GM18507 (cell line): Measurements from ENCODE around the gene WDR27.
"Not testable (repeated sequence)": the region's sequence is repeated elsewhere in the genome, so short reads cannot be mapped to it uniquely, and the experiment has no call there.

Experiments used
- DNase-seq: peaks from one replicate; pipeline ENCODE4 v3.0.0; 2011; ENCODE audit warnings: low read depth; ENCODE audit not compliant: insufficient read length; ENCODE audit errors: extremely low spot score
- FAIRE-seq: peaks from 2 replicates; lab custom pipeline; 2011; peaks lifted over from hg19 to GRCh38; lab: Jason Lieb, UNC

The WDR27 gene

GRCh38 chr6:169714595-169714994, 12.8 kb upstream of the WDR27 start:
- DNase-seq, result no peak
- no peak for FAIRE-seq

DNA sequence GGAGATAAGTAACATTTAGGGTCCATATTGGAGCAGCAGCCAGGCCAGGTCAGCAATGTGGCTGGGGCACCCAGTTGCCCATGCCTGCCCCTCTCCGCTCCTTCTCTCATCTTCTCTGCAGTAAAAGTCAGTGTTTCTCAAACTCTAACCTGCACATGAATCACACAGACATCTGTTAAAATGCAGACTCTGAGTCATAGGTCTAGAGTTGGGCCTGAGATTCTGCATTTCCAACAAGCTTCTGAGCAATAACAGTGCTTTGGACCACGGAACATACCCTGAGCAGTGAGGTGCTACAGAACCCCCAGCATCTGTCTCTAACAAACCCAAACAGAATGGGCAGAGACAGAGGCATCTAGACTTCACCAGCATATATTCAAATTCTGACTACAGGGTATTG, 12.3 kb upstream of the WDR27 start:
- DNase-seq (no peak), FAIRE-seq (no peak)

DNA sequence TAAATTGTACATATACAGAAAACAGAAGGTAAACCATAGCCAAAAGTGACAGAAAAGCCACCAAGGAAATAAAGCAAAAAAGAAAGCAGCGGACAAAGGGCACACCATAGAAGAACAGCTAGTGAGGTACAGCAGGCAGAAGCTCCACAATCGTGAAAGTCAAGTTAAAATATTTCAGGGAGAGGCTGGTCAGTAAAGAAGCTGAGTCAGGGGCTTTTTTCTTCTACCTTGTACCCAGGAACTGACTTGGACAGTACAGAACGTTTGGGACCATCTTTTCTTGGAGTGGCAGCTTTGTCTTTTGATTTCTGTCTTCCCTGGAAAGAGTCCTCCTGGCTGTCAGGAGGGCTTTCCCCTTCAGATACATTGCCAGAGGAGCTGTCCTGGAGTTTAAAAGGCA, 8.2 kb upstream of the WDR27 start:
- peak; percentile 15 for FAIRE-seq
- DNase-seq, result no peak

DNA sequence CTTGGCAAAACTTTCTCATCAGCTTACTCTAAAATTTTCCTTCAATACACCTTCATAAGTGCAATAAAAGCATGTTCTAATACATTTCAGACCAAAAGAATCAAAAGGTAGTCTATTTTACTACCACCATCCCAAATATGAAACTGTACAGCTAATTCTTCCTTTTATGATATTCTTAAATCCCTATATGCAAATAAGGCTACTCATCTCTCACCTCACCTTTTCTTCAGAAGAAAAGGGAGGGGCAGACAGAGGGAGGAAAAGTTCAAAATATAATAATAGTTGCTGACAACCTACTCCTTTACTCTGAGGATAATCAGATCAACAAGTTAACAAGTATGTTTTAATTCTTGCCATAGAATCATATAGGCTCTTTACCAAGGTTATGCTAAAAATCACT, 7.5 kb upstream of the WDR27 start:
- peak; percentile 56 for FAIRE-seq
- no peak for DNase-seq

- FAIRE-seq, result no peak
- no peak for DNase-seq
Observed at GRCh38 chr6:169707772-169708171, 5.9 kb upstream of the WDR27 start.

DNA sequence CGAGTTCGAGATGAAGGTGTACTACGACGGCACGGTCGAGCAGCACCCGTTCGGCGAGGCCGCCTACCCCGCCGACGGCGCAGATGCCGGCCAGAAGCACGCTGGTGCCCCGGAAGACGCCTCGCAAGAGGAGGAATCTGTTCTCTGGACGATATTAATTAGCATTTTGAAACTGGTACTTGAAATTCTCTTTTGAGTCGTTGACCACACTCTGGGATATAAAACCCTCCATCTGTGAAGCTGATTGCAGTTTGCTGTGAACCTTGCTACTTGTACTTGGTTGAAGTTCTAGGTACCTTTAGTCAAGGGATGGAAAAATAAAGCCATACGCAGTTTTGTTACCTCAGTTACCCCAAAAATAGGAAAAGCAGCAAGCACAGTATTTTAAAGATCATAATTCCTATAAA, 1.0 kb upstream of the WDR27 start:
- DNase-seq, result no peak
- FAIRE-seq, result no peak

DNA sequence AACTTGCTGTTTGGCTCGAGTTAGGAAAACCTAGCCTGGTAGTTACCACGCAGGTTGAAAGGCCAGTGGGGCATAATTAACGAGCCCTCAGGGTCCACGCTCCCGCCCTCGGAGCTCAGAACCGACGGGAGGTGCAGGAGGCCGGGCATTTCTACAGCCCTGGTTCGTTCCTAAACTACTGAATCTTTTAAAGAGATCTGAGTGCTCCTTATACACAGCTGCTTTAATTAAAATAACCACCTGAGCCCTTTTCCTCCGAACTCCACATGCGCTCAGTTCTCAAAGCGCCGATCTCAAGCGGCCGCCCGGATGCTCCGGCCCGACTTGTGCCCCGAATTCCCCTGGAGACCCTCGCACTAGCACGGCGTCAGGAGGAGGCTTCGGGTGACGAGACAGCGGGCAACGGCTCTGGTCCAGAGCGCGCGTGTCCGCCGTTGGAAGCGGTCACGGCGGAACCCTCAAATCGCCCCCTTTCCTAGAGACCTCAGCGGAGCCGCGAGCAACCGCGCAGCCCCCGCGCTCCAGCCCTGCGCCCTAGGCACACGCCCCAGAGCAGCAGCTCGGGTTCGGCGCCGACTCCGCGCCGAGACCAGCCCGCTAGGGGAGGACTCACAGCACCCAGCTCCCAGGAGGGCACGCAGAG, 397 bp downstream of the WDR27 start:
- FAIRE-seq, result no peak
- DNase-seq, result no peak

- FAIRE-seq (no peak), DNase-seq (no peak)
Observed at GRCh38 chr6:169700296-169700695, 1.5 kb downstream of the WDR27 start.

- not testable (repeated sequence) for DNase-seq, FAIRE-seq
Observed at GRCh38 chr6:169697115-169697514, 4.7 kb downstream of the WDR27 start.

DNA sequence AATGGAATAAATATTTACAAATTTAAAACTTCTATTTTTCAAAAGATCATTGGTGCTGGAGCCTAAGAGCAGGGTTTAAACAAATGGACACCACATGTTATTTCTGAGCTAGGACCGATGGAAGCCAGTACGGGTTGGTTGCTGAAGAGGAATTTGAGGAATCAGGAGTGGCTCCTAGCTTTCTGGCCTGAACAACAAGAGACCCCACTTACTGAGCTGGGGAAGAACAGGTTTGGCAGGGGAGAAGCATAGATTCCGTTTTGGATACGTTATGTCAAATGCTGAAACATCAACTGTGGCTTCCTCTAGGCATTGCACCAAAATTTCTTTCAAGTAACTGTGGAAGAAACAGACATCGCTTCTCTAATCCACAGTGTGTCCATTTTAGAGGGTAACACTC, 6.7 kb downstream of the WDR27 start:
- DNase-seq (no peak), FAIRE-seq (no peak)

DNA sequence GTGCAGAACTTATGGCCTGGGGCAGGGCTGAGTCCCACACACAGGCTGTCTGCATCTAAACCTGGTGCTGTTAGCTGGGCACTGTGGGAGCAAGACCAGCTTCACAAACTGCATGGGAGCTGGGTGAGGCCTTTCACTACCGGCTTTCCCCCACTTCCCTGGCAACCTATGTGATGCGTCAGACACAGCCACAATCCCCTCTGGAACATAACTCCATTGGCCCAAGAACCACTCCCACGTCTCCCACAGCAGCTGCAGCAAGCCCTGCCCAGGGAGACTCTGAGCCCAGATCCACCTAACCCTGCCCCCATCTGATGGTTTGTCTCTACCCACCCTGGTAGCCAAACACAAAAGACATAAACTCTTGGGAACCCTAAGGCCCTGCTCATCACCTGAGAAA, 9.3 kb downstream of the WDR27 start:
- FAIRE-seq (no peak), DNase-seq (no peak)

DNA sequence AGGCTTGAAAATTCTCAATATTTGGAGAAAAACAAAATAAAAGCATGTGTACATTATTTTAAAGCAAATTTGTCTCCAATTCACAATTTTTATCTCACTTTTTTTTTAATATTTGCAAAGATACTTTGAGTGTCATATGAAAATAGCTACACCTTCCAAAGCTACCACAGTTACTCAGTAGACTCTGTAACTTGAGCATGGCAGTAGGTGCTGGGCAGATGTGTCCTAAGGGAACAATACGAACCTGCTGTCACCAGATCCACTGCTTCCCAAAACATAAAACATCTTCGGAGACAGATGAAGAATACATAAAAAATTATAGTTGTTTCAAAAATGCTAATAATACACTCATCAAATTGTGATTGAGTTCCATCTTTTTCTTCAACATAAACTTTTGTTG, 10.6 kb downstream of the WDR27 start:
- FAIRE-seq (no peak), DNase-seq (no peak)

DNA sequence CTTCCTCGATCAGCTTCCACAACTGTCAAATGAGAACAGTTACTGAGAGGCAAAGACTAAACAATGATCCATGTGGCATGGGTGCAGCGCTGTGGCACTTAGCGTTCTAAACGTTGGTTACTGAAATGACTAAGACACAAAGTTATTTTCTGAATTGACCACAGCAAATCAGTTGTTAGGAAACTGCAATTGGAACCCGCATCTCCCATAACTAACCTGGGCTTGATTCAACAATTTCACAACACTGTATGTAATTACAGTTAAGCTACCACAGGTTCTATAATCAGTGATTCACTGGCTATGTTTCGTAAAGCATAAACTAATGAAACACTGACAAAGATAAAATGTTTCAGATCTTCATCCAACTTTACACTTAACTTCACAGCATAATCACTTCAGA, 12.5 kb downstream of the WDR27 start:
- DNase-seq (no peak), FAIRE-seq (peak; percentile 21)

GRCh38 chr6:169685860-169686259, 16.0 kb downstream of the WDR27 start:
- DNase-seq (no peak), FAIRE-seq (no peak)

DNA sequence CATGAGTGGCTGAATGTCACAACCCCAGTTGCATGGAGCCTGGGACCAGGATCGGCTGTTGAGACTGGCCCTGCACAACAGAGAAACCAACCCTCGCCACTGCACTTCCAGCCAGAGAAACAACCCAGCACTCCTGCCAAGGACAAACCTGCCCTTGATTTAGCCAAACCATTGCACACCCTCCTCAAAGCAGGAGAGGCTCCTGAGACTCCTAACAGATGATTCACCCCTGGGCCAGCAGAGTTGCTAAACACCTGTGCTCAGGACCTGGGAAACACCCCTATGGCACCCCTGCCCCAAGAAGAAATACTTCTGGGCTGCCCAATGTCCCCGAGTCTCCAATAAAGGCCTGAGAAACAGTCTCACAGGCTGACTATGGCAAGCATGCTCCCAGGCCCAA, 17.8 kb downstream of the WDR27 start:
- FAIRE-seq, result no peak
- no peak for DNase-seq

DNA sequence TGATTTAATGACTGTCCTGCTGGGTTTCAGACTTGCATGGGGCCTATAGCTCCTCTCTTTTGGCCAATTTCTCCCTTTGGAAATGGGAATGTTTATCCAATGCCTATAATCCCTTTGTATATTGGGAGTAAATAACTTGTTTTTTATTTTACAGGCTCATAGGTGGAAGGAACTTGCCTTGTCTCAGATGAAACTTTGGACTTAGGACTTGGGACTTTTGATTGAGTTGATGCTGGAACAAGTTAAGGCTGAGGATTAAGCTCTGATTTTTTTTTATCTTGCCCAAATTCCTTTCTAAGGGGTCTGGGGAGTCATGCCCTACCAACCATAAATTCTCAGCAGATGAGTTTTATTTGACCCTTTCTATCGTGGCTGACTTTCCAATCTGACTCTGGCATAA, 23.5 kb downstream of the WDR27 start:
- DNase-seq (no peak), FAIRE-seq (no peak)

GRCh38 chr6:169677096-169677495, 24.7 kb downstream of the WDR27 start:
- FAIRE-seq (no peak), DNase-seq (no peak)

DNA sequence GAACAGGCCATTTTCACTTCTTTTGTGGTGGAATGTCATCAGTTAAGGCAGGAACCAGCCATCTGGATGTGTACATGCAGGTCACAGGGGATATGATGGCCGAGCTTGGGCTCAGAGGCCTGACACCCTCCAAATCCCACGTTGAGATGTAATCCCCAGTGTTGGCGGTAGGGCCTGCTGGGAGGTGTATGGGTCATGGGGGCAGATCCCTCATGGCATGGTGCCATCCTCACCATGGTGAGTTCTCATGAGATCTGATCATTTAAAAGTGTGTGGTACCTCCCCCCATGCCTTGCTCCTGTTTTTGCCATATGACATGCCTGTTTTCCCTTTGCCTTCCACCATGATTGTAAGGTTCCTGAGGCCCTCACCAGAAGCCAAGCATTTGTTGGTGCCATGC, 26.8 kb downstream of the WDR27 start:
- FAIRE-seq (no peak), DNase-seq (no peak)

DNA sequence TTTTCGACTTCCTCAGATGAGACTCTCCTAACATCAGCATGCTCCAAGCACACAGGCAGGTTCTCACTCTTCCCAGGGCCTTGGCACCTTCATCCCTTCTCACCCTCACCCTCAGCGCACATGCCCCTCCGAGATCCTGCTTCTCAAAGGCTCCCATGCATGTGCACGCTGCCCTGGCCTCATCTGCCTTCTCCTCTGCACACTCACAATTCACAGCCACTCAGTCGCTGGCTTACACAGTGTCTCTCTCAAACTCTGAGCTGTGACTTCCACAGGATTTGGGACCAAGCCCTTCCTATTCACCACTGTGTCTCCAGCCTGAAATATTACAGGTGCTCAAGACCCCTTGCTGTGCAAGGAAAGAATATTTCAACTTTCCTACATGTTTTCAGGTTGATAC, 30.3 kb downstream of the WDR27 start:
- FAIRE-seq, result no peak
- no peak for DNase-seq

- no peak for DNase-seq
- FAIRE-seq, result no peak
Observed at GRCh38 chr6:169669889-169670288, 31.9 kb downstream of the WDR27 start.

GRCh38 chr6:169669147-169669546, 32.7 kb downstream of the WDR27 start:
- FAIRE-seq (no peak), DNase-seq (no peak)

DNA sequence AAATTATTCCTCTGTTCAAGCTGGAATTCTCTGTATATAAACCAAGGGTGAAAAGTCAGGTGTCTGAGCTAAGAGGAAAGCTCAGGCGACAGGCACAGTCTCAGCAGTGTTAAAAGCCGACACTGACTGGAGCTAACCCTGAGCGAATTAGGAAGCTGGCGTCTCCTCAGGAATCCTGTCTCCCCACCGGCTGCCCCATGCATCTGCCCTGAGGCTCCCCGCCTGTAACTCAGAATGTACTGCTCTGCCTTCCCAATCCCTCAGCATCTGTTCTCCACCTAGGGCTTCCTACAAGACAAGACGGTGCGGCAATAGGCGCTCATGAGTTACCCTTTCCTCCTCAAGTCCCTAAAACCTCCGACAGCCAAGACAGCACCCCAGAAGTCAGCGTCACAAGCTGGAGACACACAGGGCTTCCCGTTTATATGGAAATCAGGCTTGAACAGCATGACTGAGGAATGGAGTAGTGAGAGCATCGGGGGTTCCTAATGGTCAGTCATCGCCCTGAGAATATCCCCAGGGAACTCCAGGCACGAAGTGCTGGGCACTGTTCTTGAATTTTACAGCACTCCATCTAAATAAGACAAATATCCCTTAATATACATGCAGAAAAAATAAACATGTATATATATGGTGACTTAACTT, 33.5 kb downstream of the WDR27 start:
- DNase-seq (no peak), FAIRE-seq (no peak)
